Calu3 (cell line): ENCODE results near the gene BMP7. TPM values are rescaled to one million over a fixed set of nuclear protein-coding genes. Genes with fewer than 3 reads are reported as not detected.

ENCODE experiments used
- BruUV-seq: library from RNA; stranded (reverse); fragments of 400-500 nt; replicated peaks from 2 replicates; lab custom pipeline; 2021; lab: Mats Ljungman, UMichigan
- CTCF ChIA-PET: fragments of 300-600 bp; sonication (Branson Sonifier 250); formaldehyde crosslinking; loops from one replicate; lab custom pipeline; 2022; ENCODE audit warnings: antibody characterized with exemption; lab: Charles Lee
- DNase-seq: peaks from one replicate; pipeline ENCODE4 v3.0.0; 2022
- H3K27ac Mint-ChIP-seq: one replicate; pipeline ENCODE4 v1.8.0; 2022; ENCODE audit warnings: mixed read lengths; ENCODE audit not compliant: unreplicated experiment
- H3K27me3 Mint-ChIP-seq: one replicate; pipeline ENCODE4 v1.8.0; 2022; ENCODE audit warnings: mixed read lengths; ENCODE audit not compliant: unreplicated experiment
- H3K36me3 Mint-ChIP-seq: one replicate; pipeline ENCODE4 v1.8.0; 2022; ENCODE audit warnings: mild to moderate bottlenecking, moderate library complexity, mixed read lengths; ENCODE audit not compliant: insufficient read depth, unreplicated experiment
- H3K4me1 Mint-ChIP-seq: one replicate; pipeline ENCODE4 v1.8.0; 2022; ENCODE audit warnings: mild to moderate bottlenecking, low read depth, mixed read lengths; ENCODE audit not compliant: unreplicated experiment
- H3K4me3 Mint-ChIP-seq: one replicate; pipeline ENCODE4 v1.8.0; 2022; ENCODE audit warnings: mild to moderate bottlenecking, low read depth, moderate library complexity, mixed read lengths; ENCODE audit not compliant: unreplicated experiment
- H3K9me3 Mint-ChIP-seq: one replicate; pipeline ENCODE4 v1.8.0; 2022; ENCODE audit warnings: low read depth, mixed read lengths; ENCODE audit not compliant: unreplicated experiment
- intact Hi-C: fragments of 100-400 bp; cut with micrococcal nuclease; formaldehyde crosslinking; loops from one replicate; pipeline ENCODE4 v1.10.0; 2022; ENCODE audit not compliant: unreplicated experiment
- total RNA-seq: library from RNA; stranded (reverse); gene quantifications from 2 replicates; pipeline ENCODE4 v1.2.3, GENCODE V29; 2022
- TF ChIP-seq, protein P1 (sequence below): fragments of 200-600 bp; IDR thresholded peaks from one replicate; pipeline ENCODE4 v1.8.0; 2022; ENCODE audit warnings: antibody characterized with exemption; ENCODE audit not compliant: unreplicated experiment

BMP7 gene
- total RNA-seq, 1 experiment from 2014 or later = not detected

GRCh38 chr20:57173041-57173440 is 93.4 kb downstream of the BMP7 start:
- CTCF ChIA-PET = no interaction called here
- no TSS peak for BruUV-seq
- Mint-ChIP-seq H3K9me3 (no peaks in the 10 kb centered on the region), H3K27me3 (peaks cover 90% of the 10 kb centered on the region), H3K4me1 (no peaks in the 10 kb centered on the region), H3K27ac (no peak overlapping the region), H3K36me3 (no peaks in the 10 kb centered on the region), H3K4me3 (no peak overlapping the region)
- TF ChIP-seq, protein P1, sequence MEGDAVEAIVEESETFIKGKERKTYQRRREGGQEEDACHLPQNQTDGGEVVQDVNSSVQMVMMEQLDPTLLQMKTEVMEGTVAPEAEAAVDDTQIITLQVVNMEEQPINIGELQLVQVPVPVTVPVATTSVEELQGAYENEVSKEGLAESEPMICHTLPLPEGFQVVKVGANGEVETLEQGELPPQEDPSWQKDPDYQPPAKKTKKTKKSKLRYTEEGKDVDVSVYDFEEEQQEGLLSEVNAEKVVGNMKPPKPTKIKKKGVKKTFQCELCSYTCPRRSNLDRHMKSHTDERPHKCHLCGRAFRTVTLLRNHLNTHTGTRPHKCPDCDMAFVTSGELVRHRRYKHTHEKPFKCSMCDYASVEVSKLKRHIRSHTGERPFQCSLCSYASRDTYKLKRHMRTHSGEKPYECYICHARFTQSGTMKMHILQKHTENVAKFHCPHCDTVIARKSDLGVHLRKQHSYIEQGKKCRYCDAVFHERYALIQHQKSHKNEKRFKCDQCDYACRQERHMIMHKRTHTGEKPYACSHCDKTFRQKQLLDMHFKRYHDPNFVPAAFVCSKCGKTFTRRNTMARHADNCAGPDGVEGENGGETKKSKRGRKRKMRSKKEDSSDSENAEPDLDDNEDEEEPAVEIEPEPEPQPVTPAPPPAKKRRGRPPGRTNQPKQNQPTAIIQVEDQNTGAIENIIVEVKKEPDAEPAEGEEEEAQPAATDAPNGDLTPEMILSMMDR = no peak
- no peak for DNase-seq
- intact Hi-C loops = no loop called here

GRCh38 chr20:57170343-57170742 is 96.1 kb downstream of the BMP7 start:
- CTCF ChIA-PET = no interaction called here
- Mint-ChIP-seq H3K4me1 (no peaks in the 10 kb centered on the region), H3K4me3 (no peak overlapping the region), H3K27ac (no peak overlapping the region), H3K9me3 (no peaks in the 10 kb centered on the region), H3K36me3 (no peaks in the 10 kb centered on the region), H3K27me3 (peaks cover 90% of the 10 kb centered on the region)
- TF ChIP-seq, protein P1 = no peak
- DNase-seq = no peak
- BruUV-seq = no TSS peak
- intact Hi-C loops = no loop called here

GRCh38 chr20:57169162-57169561 is 97.3 kb downstream of the BMP7 start:
- Mint-ChIP-seq H3K9me3 (no peaks in the 10 kb centered on the region), H3K4me1 (no peaks in the 10 kb centered on the region), H3K36me3 (no peaks in the 10 kb centered on the region), H3K27ac (no peak overlapping the region), H3K4me3 (no peak overlapping the region), H3K27me3 (peaks cover 90% of the 10 kb centered on the region)
- TF ChIP-seq, protein P1 = no peak
- CTCF ChIA-PET = interaction anchor here (0.6 kb wide), 1 partner anchor 61 kb away, joined by 3 read pairs; no protein-coding TSS in a partner anchor
- BruUV-seq = no TSS peak
- intact Hi-C loops = no loop called here
- DNase-seq = no peak

GRCh38 chr20:57167971-57168701 is 98.3 kb downstream of the BMP7 start:
- Mint-ChIP-seq H3K9me3 (no peaks in the 10 kb centered on the region), H3K36me3 (no peaks in the 10 kb centered on the region), H3K27ac (no peak overlapping the region), H3K4me3 (no peak overlapping the region), H3K27me3 (peaks cover 96% of the 10 kb centered on the region), H3K4me1 (no peaks in the 10 kb centered on the region)
- intact Hi-C loops = no loop called here
- no peak for DNase-seq
- CTCF ChIA-PET = no interaction called here
- TF ChIP-seq, protein P1 = no peak
- no TSS peak for BruUV-seq
